IPS-20b (cell line): ENCODE data around the gene OR5L2.

Experiments
- H3K27ac ChIP-seq: one replicate; pipeline ENCODE4 v1.5.1; 2013; ENCODE audit warnings: low read length
- H3K27me3 ChIP-seq: 2 replicates; pipeline ENCODE4 v1.6.1; 2013; ENCODE audit warnings: mild to moderate bottlenecking, low read length, inconsistent platforms; ENCODE audit not compliant: insufficient read depth
- H3K36me3 ChIP-seq: 2 replicates; pipeline ENCODE4 v1.6.1; 2013; ENCODE audit warnings: low read depth, mild to moderate bottlenecking, inconsistent platforms, low read length, moderate library complexity; ENCODE audit not compliant: insufficient read depth
- H3K4me1 ChIP-seq: 2 replicates; pipeline ENCODE4 v1.6.1; 2013; ENCODE audit warnings: mild to moderate bottlenecking, control low read depth, inconsistent platforms, low read length, moderate library complexity; ENCODE audit not compliant: insufficient read depth
- H3K4me3 ChIP-seq: 2 replicates; pipeline ENCODE4 v1.5.1; 2013; ENCODE audit warnings: mild to moderate bottlenecking, low read length, inconsistent platforms
- H3K9ac ChIP-seq: 2 replicates; pipeline ENCODE4 v1.6.1; 2013; ENCODE audit warnings: low read depth, mild to moderate bottlenecking, inconsistent platforms, low read length, moderate library complexity
- H3K9me3 ChIP-seq: 2 replicates; pipeline ENCODE4 v1.6.1; 2013; ENCODE audit warnings: mild to moderate bottlenecking, low read depth, low read length, inconsistent platforms; ENCODE audit not compliant: insufficient read depth

OR5L2 gene

DNA sequence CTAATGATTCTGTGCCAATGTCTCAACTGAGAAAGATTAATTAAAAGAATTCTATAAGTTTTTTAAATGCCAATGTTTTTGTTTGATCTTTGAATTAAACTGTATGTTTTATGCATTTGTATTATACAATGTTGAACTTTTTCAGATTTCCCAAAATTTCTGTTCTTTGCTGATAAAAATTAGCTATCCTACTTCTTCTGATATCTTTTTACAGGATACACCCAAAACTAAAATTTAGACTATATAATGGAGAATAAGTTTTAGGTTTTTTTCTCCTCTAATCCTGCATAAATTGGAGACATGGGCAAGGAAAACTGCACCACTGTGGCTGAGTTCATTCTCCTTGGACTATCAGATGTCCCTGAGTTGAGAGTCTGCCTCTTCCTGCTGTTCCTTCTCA lies at the start of gene OR5L2:
OR5L2 (plus strand) TSS at position 301 of the 400 bp plus-strand sequence; CDS start at position 301, 0 bp downstream.
- H3K36me3 ChIP-seq, result no peaks in the 10 kb centered on the region
- no peak within 1 kb of the TSS for H3K4me3 ChIP-seq
- no peak within 1 kb of the TSS for H3K9ac ChIP-seq
- H3K4me1 ChIP-seq, result no peaks in the 10 kb centered on the region
- H3K27me3 ChIP-seq, result no peaks in the 10 kb centered on the region
- peaks cover 68% of the 10 kb centered on the region for H3K9me3 ChIP-seq
- no peak within 1 kb of the TSS for H3K27ac ChIP-seq

DNA sequence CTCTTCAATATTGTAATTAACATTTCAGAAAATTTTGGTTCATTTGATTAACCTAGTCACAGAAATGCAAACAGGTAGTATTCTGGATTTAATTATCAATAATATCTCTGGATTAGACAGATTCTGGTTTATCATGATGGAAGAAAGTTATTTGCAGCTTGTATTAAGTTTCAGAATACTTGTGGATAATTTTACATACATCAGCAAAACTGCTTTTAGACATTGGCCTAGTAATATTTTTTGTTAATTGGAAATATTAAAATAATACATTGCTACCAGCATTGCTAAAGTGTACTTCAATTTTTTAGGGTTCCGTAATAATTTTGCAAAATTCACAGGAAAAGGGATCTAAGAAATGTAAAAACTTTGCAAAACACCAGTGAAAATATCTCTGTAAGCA lies 35.4 kb upstream of the OR5L2 start:
- Histone ChIP-seq H3K4me3 (no peak overlapping the region), H3K4me1 (no peaks in the 10 kb centered on the region), H3K9ac (no peak overlapping the region), H3K9me3 (peaks cover 92% of the 10 kb centered on the region), H3K36me3 (no peaks in the 10 kb centered on the region), H3K27me3 (no peaks in the 10 kb centered on the region), H3K27ac (no peak overlapping the region)

DNA sequence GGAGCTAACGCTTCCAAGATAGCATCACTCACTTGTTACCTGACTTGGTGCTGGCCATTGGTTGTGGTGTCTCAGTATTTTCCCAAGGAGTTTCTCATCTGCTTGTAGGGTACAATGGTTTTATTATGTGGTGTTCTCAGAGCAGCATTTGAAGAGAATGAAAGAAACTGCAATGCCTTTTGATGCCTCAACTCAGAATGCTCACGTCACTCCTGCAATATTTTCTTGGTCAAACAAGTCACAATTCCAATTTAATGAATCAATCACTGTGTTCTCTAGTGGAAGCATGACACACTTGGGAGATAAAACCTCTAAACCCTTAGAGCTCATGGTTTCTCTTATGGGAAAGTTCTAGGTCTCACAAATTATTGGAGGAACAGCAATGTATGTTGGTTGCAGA lies 33.7 kb upstream of the OR5L2 start:
- Histone ChIP-seq H3K36me3 (no peaks in the 10 kb centered on the region), H3K27me3 (no peaks in the 10 kb centered on the region), H3K4me3 (no peak overlapping the region), H3K27ac (no peak overlapping the region), H3K4me1 (no peaks in the 10 kb centered on the region), H3K9me3 (peaks cover 90% of the 10 kb centered on the region), H3K9ac (no peak overlapping the region)

DNA sequence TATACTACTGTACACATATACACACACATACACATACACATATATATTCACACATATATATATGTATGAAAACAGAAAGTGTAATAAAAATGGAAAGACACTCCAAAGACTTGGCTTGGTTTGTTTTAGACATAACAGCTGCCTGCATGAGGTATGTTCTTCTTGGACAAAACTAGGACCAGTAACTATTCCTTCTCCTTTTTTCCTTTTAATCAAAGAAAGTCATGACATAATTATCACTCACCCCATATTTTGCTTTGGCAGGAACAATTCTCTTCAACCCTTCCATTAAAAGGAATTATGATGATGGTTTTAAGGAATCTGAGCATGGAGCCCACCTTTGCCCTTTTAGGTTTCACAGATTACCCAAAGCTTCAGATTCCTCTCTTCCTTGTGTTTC lies 31.8 kb upstream of the OR5L2 start, which contains the start of gene OR5D14:
OR5D14 (plus strand) TSS at position 301 of the 400 bp plus-strand sequence; CDS start at position 301, 0 bp downstream.
- H3K9me3 ChIP-seq, result peaks cover 94% of the 10 kb centered on the region
- H3K4me1 ChIP-seq, result no peaks in the 10 kb centered on the region
- H3K4me3 ChIP-seq, result no peak within 1 kb of the TSS
- no peaks in the 10 kb centered on the region for H3K36me3 ChIP-seq
- no peaks in the 10 kb centered on the region for H3K27me3 ChIP-seq
- no peak within 1 kb of the TSS for H3K9ac ChIP-seq
- no peak within 1 kb of the TSS for H3K27ac ChIP-seq

DNA sequence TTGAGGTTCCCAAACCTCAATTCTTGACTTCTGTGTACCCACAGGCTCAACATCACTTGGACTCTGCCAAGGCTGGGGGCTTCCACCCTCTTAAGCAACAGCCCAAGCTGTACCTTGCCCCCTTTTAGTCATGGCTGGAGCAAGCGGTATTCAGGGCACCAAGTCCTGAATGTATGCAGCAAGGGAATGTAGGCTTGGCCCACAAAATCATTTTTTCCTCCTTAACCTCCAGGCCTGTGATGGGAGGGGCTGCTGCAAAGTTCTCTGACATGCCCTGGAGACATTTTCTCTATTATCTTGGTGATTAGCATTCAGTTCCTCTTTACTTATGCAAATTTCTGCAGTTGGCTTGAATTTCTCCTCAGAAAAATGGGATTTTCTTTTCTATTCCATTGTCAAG lies 20.8 kb upstream of the OR5L2 start:
- no peaks in the 10 kb centered on the region for H3K27me3 ChIP-seq
- no peak overlapping the region for H3K9ac ChIP-seq
- H3K36me3 ChIP-seq, result no peaks in the 10 kb centered on the region
- no peak overlapping the region for H3K27ac ChIP-seq
- peaks cover 86% of the 10 kb centered on the region for H3K9me3 ChIP-seq
- no peaks in the 10 kb centered on the region for H3K4me1 ChIP-seq
- H3K4me3 ChIP-seq, result no peak overlapping the region

DNA sequence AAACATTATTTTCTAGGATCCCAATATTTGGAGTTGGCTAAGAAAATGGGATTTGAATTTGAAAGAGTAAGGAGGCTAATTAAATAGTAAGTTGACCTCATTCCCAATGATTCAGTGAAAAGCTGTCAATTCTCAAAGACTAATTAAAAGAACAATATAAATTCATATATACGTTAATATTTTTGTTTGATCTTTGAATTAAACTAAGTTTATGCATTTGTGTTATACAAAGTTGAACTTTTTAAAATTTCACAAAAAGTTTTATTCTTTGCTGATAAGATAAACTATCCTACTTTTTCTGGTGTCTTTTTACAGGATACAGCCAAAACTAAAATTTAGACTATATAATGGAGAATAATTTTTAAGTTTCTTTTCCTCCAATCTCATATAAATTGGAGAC lies 16.0 kb upstream of the OR5L2 start, which contains the start of gene OR5L1:
OR5L1 (plus strand) TSS at position 301 of the 400 bp plus-strand sequence. CDS start 100 bp downstream, outside the sequence.
- Histone ChIP-seq H3K4me1 (no peaks in the 10 kb centered on the region), H3K9me3 (peaks cover 88% of the 10 kb centered on the region), H3K27ac (no peak within 1 kb of the TSS), H3K27me3 (no peaks in the 10 kb centered on the region), H3K36me3 (no peaks in the 10 kb centered on the region), H3K9ac (no peak within 1 kb of the TSS), H3K4me3 (no peak within 1 kb of the TSS)

DNA sequence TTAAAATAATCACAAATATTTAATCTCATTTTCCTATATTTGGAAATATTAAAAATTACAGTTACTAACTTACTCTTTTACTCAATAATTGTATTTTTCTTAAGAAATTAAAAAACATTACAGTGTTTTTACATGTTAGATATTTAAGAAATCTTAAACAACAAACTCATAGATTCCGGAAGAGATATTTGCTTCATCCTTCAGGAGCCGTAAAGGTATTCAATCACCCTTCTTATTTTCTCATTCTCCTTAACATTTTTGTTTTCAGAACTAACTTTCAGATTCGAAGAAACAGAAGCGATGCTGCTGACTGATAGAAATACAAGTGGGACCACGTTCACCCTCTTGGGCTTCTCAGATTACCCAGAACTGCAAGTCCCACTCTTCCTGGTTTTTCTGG lies 7.7 kb upstream of the OR5L2 start, which contains the start of gene OR5D18:
OR5D18 (plus strand) TSS at position 301 of the 400 bp plus-strand sequence; CDS start at position 301, 0 bp downstream.
- Histone ChIP-seq H3K9me3 (peaks cover 70% of the 10 kb centered on the region), H3K36me3 (no peaks in the 10 kb centered on the region), H3K9ac (no peak within 1 kb of the TSS), H3K27ac (no peak within 1 kb of the TSS), H3K27me3 (no peaks in the 10 kb centered on the region), H3K4me1 (no peaks in the 10 kb centered on the region), H3K4me3 (no peak within 1 kb of the TSS)

DNA sequence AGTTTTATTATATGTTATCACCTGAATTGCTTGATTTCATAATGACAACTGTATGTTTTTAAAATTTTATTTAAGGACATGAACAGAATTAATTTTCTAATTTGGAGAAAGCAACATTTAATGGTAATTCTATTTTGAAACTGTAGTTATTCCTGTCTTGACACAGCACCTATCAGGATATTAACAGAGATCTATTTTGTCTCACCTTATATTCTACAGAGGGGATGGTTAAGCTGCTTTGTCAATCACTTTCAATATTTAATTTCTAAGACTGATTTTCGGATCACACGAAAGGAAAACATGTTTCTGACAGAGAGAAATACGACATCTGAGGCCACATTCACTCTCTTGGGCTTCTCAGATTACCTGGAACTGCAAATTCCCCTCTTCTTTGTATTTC lies 11.4 kb downstream of the OR5L2 start, which contains the start of gene OR5D16:
OR5D16 (plus strand) TSS at position 301 of the 400 bp plus-strand sequence; CDS start at position 301, 0 bp downstream.
- Histone ChIP-seq H3K9me3 (peaks cover 73% of the 10 kb centered on the region), H3K4me1 (no peaks in the 10 kb centered on the region), H3K27ac (no peak within 1 kb of the TSS), H3K4me3 (no peak within 1 kb of the TSS), H3K9ac (no peak within 1 kb of the TSS), H3K36me3 (no peaks in the 10 kb centered on the region), H3K27me3 (no peaks in the 10 kb centered on the region)

DNA sequence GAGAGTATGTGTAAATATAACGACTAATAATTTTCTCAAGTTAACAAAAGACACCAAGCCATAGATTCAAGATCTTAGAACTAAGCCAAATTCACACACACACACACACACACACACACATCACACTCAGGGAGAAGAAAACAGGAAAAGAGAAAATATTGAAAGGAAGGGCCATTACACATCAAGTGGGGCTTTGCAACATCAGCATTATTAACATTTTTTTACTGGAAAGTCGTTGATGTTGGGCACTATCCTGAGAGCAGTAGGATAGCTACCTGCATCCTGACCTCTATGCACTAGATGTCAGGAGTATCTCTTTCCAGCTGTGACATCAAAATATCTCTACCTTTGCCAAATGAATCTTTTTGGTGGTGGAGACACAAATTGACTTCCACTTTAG lies 20.4 kb downstream of the OR5L2 start:
- H3K9me3 ChIP-seq, result peaks cover 56% of the 10 kb centered on the region
- no peaks in the 10 kb centered on the region for H3K27me3 ChIP-seq
- H3K4me1 ChIP-seq, result no peaks in the 10 kb centered on the region
- no peak overlapping the region for H3K27ac ChIP-seq
- H3K9ac ChIP-seq, result no peak overlapping the region
- H3K4me3 ChIP-seq, result no peak overlapping the region
- no peaks in the 10 kb centered on the region for H3K36me3 ChIP-seq

DNA sequence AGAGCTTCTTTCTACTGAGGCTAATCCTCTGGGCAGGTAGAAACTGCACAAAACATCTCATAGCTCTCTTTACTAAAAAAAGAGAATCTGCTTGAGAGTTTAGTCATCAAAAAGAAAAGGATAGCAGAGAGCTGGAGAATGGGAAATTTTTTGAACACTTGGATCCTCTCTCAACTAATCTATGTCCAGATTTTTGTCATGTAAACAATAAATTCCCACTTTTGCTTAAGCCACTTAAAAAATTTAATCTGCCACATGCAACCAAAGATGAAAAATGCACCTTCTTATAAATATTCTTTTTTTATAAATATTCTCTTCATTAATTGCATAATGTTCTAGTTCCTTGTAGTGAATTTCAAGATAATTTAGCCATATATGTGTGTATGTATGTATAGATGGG lies 22.0 kb downstream of the OR5L2 start:
- peaks cover 69% of the 10 kb centered on the region for H3K9me3 ChIP-seq
- H3K36me3 ChIP-seq, result no peaks in the 10 kb centered on the region
- H3K27ac ChIP-seq, result no peak overlapping the region
- H3K4me1 ChIP-seq, result no peaks in the 10 kb centered on the region
- H3K27me3 ChIP-seq, result no peaks in the 10 kb centered on the region
- H3K9ac ChIP-seq, result no peak overlapping the region
- H3K4me3 ChIP-seq, result no peak overlapping the region

DNA sequence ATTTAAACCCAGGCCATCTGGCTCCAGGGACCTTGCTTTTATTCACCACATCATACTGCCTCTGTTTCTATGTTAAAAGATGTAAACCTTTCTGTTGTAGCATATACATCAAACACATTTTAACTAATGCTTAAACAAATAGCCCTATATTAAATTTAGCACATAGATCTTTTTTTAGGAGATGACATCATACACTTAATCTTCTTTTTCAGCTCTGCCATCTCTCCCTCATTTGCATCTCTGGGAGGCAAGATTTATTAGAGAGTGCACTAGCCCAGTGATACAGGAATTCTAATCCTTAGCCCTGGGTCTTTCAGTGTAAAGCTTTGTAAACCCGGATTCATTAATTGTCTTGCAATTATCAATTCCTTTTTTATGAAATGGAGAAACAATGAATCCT lies 25.1 kb downstream of the OR5L2 start:
- Histone ChIP-seq H3K9ac (no peak overlapping the region), H3K4me1 (no peaks in the 10 kb centered on the region), H3K36me3 (no peaks in the 10 kb centered on the region), H3K27me3 (no peaks in the 10 kb centered on the region), H3K27ac (no peak overlapping the region), H3K9me3 (peaks cover 64% of the 10 kb centered on the region), H3K4me3 (no peak overlapping the region)

DNA sequence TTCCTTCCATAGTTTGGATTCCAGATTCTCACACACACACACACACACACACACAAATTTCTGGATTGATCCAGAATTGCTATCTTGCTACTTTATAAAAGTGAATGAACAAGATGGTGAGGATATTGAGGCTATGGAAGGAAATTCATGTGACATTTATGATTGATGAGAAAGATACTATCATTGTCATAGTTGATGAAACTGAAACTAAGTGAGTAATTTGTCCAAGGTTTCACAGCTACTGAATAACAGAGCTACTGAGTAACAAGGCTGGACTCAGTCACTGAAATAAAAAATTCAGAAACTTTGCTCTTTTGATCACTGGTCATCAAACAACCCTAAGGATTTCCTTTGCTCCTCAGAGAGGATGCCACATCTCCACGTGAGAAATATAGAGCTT lies 27.7 kb downstream of the OR5L2 start:
- H3K27me3 ChIP-seq, result no peaks in the 10 kb centered on the region
- no peak overlapping the region for H3K4me3 ChIP-seq

More for the DNA sequence above, 27.7 kb downstream of the OR5L2 start:
- Histone ChIP-seq H3K36me3 (no peaks in the 10 kb centered on the region), H3K27ac (no peak overlapping the region), H3K9me3 (peaks cover 74% of the 10 kb centered on the region), H3K4me1 (no peaks in the 10 kb centered on the region), H3K9ac (no peak overlapping the region)
